ENCODE results near the gene PPP1R3F.

PPP1R3F gene

DNA sequence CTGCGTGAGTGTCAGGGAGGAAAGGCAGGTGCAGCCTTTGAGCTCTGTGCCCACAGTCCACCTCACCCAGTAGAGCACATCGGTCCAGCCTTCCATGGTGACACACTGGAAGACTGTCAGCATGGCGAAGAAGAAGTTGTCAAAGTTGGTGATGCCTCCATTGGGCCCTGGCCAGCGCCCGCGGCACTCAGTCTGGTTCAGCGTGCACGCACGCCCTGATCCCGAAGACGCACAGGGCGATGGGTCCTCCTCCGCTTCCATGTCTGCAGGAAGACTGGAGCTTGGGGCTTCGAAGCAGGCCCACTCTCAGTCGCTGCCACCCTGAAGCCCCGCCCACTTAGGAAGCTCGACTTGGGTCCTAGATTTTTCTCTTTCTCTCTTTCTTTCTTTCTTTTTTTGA lies 41.4 kb upstream of the PPP1R3F start:
- no peak overlapping the region for H3K9ac ChIP-seq (ENCODE audit: low read length)
- no peak overlapping the region for H3K4me3 ChIP-seq (ENCODE audit: low read depth, low read length, poor library complexity, severe bottlenecking)
- no peaks in the 10 kb centered on the region for H3K27me3 ChIP-seq (ENCODE audit: insufficient read depth, low read length)
- peaks cover 15% of the 10 kb centered on the region for H3K4me1 ChIP-seq (ENCODE audit: insufficient read depth, low read length, severe bottlenecking)
- H3K9me3 ChIP-seq (ENCODE audit: low read length), result no peaks in the 10 kb centered on the region
- TF ChIP-seq, protein P1, sequence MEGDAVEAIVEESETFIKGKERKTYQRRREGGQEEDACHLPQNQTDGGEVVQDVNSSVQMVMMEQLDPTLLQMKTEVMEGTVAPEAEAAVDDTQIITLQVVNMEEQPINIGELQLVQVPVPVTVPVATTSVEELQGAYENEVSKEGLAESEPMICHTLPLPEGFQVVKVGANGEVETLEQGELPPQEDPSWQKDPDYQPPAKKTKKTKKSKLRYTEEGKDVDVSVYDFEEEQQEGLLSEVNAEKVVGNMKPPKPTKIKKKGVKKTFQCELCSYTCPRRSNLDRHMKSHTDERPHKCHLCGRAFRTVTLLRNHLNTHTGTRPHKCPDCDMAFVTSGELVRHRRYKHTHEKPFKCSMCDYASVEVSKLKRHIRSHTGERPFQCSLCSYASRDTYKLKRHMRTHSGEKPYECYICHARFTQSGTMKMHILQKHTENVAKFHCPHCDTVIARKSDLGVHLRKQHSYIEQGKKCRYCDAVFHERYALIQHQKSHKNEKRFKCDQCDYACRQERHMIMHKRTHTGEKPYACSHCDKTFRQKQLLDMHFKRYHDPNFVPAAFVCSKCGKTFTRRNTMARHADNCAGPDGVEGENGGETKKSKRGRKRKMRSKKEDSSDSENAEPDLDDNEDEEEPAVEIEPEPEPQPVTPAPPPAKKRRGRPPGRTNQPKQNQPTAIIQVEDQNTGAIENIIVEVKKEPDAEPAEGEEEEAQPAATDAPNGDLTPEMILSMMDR (IDR thresholded peaks at IDR 0.05; ENCODE audit: low read length), result no peak
- TF ChIP-seq EZH2 (IDR thresholded peaks at IDR 0.05; ENCODE audit: borderline replicate concordance, low read length), result no peak
- no peaks in the 10 kb centered on the region for H3K36me3 ChIP-seq (ENCODE audit: insufficient read depth, low read length)
- no peaks in the 10 kb centered on the region for H3K79me2 ChIP-seq (ENCODE audit: insufficient read depth, low read length)
- H3F3A ChIP-seq (ENCODE audit: insufficient read depth, low read length), result no peaks in the 10 kb centered on the region
- H3K9me2 ChIP-seq (ENCODE audit: low read depth, low read length), result no peaks in the 10 kb centered on the region
- H2AFZ ChIP-seq (ENCODE audit: low read length), result no peak overlapping the region
- no peaks in the 10 kb centered on the region for H4K20me1 ChIP-seq (ENCODE audit: insufficient read depth, low read length)
- no peak overlapping the region for H3K4me2 ChIP-seq (ENCODE audit: low read length)
- H3K27ac ChIP-seq (ENCODE audit: low read depth, low read length, poor library complexity, severe bottlenecking), result no peak overlapping the region

DNA sequence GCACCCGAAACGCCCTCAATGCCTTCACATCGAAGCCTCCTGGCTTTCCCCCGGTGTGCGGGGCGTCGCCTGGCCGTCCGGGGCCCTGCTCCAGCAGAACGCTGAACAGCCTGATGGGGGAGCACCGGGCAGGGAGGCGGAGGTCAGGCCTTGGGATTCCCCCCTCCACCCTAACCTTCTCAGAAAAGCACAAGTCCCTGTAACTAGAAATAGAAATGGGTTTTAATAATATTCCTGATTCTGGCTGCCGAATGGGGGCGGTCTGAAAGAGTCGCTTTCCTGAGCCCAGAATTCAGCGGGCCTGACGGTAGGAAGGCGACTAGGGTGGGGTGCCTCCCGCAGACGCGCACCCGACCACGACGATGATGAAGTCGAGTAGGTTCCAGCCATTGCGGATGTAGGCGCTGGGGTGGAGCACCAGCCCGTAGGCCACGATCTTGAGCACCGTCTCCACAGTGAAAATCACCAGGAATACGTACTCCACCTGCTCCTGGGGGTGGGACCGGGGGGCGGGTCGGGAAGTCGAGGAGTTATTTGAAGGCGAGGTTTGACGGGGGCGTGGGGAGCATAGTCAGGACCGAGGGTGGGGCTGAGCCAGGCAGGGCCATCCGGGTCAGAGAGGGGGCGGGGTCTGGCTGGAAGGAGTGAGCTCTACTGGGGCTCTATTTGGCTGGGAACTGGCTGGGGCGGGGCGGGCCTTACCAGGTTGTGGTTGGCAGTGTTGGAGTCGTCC lies 38.9 kb upstream of the PPP1R3F start:
- Histone ChIP-seq H2AFZ (ENCODE audit: low read length) (no peak overlapping the region), H3K9ac (ENCODE audit: low read length) (peak overlapping the region; percentile 60; the same call in 1 of the 2 replicates)

DNA sequence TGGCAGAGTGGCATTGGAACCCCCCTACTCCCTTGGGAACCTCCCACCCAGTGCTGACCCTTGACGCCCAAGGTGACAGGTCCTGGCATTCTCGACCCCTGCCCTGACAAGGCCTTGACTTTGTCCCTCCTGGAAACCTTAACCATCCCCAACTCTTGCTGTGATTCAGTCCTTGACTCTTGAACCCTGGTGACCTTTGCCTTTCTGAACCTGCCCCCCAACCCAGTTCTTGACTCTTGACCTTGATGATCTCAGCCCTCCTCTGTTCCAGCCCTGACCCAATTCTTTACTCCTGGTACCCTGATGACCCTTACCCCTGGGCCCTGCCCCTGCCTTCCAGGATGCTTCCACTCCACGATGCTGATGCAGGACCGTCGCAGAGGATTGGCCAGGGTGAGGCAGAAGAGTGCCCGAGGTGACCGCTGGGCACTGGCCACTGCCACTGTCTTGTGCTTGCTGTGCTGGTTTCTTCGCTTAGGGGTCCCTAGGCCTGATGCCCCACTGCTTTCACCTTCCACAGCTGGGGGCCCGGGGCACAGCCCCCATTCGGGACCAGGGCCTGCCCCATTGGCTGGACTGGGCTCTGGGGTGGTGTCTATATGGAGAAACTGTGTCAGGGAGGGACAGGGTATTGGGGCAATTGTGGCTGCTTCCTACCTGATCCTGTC lies 38.1 kb upstream of the PPP1R3F start:
- H2AFZ ChIP-seq (ENCODE audit: low read length), result no peak overlapping the region
- no peaks in the 10 kb centered on the region for H3K9me2 ChIP-seq (ENCODE audit: low read depth, low read length)
- TF ChIP-seq EZH2 (IDR thresholded peaks at IDR 0.05; ENCODE audit: borderline replicate concordance, low read length), result no peak
- TF ChIP-seq, protein P1 (IDR thresholded peaks at IDR 0.05; ENCODE audit: low read length), result no peak
- H3K4me1 ChIP-seq (ENCODE audit: insufficient read depth, low read length, severe bottlenecking), result peaks cover 27% of the 10 kb centered on the region
- peak overlapping the region; percentile 55; the same call in 1 of the 2 replicates for H3K4me2 ChIP-seq (ENCODE audit: low read length)
- H3F3A ChIP-seq (ENCODE audit: insufficient read depth, low read length), result no peaks in the 10 kb centered on the region
- peak overlapping the region; percentile 54 for H3K4me3 ChIP-seq (ENCODE audit: low read depth, low read length, poor library complexity, severe bottlenecking)
- no peak overlapping the region for H3K9ac ChIP-seq (ENCODE audit: low read length)
- H3K36me3 ChIP-seq (ENCODE audit: insufficient read depth, low read length), result no peaks in the 10 kb centered on the region
- no peaks in the 10 kb centered on the region for H3K79me2 ChIP-seq (ENCODE audit: insufficient read depth, low read length)
- H3K9me3 ChIP-seq (ENCODE audit: low read length), result no peaks in the 10 kb centered on the region
- no peak overlapping the region for H3K27ac ChIP-seq (ENCODE audit: low read depth, low read length, poor library complexity, severe bottlenecking)
- H3K27me3 ChIP-seq (ENCODE audit: insufficient read depth, low read length), result no peaks in the 10 kb centered on the region
- H4K20me1 ChIP-seq (ENCODE audit: insufficient read depth, low read length), result no peaks in the 10 kb centered on the region

More for the DNA sequence above, 38.9 kb upstream of the PPP1R3F start:
- Histone ChIP-seq H3K4me3 (ENCODE audit: low read depth, low read length, poor library complexity, severe bottlenecking) (peak overlapping the region; percentile 54), H3K9me2 (ENCODE audit: low read depth, low read length) (no peaks in the 10 kb centered on the region), H3K79me2 (ENCODE audit: insufficient read depth, low read length) (no peaks in the 10 kb centered on the region), H3K36me3 (ENCODE audit: insufficient read depth, low read length) (no peaks in the 10 kb centered on the region), H3K27me3 (ENCODE audit: insufficient read depth, low read length) (no peaks in the 10 kb centered on the region), H3F3A (ENCODE audit: insufficient read depth, low read length) (no peaks in the 10 kb centered on the region), H3K27ac (ENCODE audit: low read depth, low read length, poor library complexity, severe bottlenecking) (peak overlapping the region; percentile 3), H3K9me3 (ENCODE audit: low read length) (no peaks in the 10 kb centered on the region), H4K20me1 (ENCODE audit: insufficient read depth, low read length) (no peaks in the 10 kb centered on the region), H3K4me1 (ENCODE audit: insufficient read depth, low read length, severe bottlenecking) (peaks cover 20% of the 10 kb centered on the region), H3K4me2 (ENCODE audit: low read length) (peak overlapping the region; percentile 55)
- TF ChIP-seq, protein P1 (IDR thresholded peaks at IDR 0.05; ENCODE audit: low read length), result peak; percentile 27; the same call in 1 of the 2 replicates
- no peak for TF ChIP-seq EZH2 (IDR thresholded peaks at IDR 0.05; ENCODE audit: borderline replicate concordance, low read length)
